RWPE1 (cell line): ENCODE measurements around the gene BBC3.

Source experiments
- CTCF ChIA-PET: fragments of 350-600 bp; sonication (Branson Sonifier 250); formaldehyde crosslinking; extraction: SDS; loops from one replicate; lab custom pipeline; 2021; lab: Yijun Ruan, JAX
- POLR2A ChIA-PET: fragments of 400-600 bp; formaldehyde crosslinking; extraction: SDS; loops from one replicate; lab custom pipeline; 2020; ENCODE audit warnings: antibody characterized with exemption; ENCODE audit not compliant: low non-redundant PET; lab: Yijun Ruan, JAX
- DNase-seq: peaks from one replicate; pipeline ENCODE4 v3.0.0; 2012; ENCODE audit warnings: low spot score
- H3K27ac ChIP-seq: fragments of 450-650 bp; 2 replicates; pipeline ENCODE4 v1.5.1; 2017
- TF ChIP-seq, protein P1 (sequence below): fragments of 450-650 bp; conservative IDR thresholded peaks from 2 replicates; pipeline ENCODE4 v1.5.1; 2017; ENCODE audit warnings: low read depth, mild to moderate bottlenecking

The BBC3 gene

GRCh38 chr19:47273313-47274070 lies 42.5 kb upstream of the BBC3 start:
- ChIA-PET CTCF (no interaction called here), POLR2A (interaction anchor here (0.6 to 1.1 kb wide), 4 partner anchors 16 to 407 kb away, joined by 3 to 8 read pairs (median 5); partner anchors contain the start of gene CCDC9)
- H3K27ac ChIP-seq = peak overlapping the region; percentile 99
- TF ChIP-seq, protein P1, sequence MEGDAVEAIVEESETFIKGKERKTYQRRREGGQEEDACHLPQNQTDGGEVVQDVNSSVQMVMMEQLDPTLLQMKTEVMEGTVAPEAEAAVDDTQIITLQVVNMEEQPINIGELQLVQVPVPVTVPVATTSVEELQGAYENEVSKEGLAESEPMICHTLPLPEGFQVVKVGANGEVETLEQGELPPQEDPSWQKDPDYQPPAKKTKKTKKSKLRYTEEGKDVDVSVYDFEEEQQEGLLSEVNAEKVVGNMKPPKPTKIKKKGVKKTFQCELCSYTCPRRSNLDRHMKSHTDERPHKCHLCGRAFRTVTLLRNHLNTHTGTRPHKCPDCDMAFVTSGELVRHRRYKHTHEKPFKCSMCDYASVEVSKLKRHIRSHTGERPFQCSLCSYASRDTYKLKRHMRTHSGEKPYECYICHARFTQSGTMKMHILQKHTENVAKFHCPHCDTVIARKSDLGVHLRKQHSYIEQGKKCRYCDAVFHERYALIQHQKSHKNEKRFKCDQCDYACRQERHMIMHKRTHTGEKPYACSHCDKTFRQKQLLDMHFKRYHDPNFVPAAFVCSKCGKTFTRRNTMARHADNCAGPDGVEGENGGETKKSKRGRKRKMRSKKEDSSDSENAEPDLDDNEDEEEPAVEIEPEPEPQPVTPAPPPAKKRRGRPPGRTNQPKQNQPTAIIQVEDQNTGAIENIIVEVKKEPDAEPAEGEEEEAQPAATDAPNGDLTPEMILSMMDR = no peak
- DNase-seq = peak; percentile 85

GRCh38 chr19:47272448-47273312 lies 41.7 kb upstream of the BBC3 start:
- peak overlapping the region; percentile 99 for H3K27ac ChIP-seq
- POLR2A ChIA-PET = no interaction called here
- no peak for DNase-seq
- CTCF ChIA-PET = no interaction called here
- TF ChIP-seq, protein P1 = no peak

DNA sequence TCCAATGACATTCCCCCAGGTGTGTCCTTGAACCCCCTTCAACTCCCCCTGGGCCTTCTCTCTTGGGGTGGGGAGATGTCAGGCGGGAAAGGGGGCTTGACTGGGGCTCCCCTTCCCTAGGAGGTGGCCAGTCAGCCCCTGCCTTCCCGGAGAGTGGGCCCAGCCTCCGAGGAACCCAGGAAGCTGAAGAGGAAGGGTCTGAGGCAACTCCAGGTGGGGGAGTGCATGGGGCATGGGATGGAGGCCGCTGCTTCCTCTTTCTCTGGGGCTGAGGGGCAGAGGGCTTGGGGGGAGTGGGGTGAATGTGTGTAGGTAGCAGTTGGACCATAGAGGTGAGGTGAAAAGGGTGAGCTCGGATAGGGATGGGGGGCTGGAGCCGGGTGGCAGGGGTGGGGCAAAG lies 41.0 kb upstream of the BBC3 start:
- DNase-seq = no peak
- TF ChIP-seq, protein P1 = no peak
- ChIA-PET CTCF (no interaction called here), POLR2A (no interaction called here)
- H3K27ac ChIP-seq = peak overlapping the region; percentile 99

DNA sequence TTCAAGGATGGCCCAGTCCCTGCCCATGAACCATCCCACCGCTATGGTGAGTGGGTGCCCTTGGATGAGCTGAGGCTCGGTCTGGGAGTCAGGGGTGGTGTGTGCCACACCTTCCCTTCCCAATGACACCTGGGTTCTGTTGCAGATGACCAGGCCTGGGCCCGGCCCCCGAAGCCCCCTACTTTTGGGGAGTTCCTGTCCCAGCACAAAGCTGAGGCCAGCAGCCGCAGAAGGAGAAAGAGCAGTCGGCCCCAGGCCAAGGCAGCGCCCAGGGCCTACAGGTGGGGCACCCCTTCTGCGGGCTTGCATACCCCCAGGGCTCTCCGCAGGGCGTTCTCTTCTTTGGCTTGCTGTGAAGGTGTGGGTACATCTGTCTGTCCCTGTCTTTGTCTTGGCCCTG lies 39.4 kb upstream of the BBC3 start:
- DNase-seq = no peak
- H3K27ac ChIP-seq = peak overlapping the region; percentile 99
- TF ChIP-seq, protein P1 = no peak
- ChIA-PET POLR2A (no interaction called here), CTCF (interaction anchor here (0.7 kb wide), 1 partner anchor 115 kb away, joined by 4 read pairs; no protein-coding TSS in a partner anchor)

- H3K27ac ChIP-seq = peak overlapping the region; percentile 99
- TF ChIP-seq, protein P1 = no peak
- POLR2A ChIA-PET = interaction anchor here (0.7 kb wide), 1 partner anchor 9 kb away, joined by 3 read pairs; no protein-coding TSS in a partner anchor
- CTCF ChIA-PET = interaction anchor here (0.6 kb wide), 1 partner anchor 33 kb away, joined by 3 read pairs; no protein-coding TSS in a partner anchor
- DNase-seq = no peak
Observed at GRCh38 chr19:47269596-47269995, 38.6 kb upstream of the BBC3 start.

DNA sequence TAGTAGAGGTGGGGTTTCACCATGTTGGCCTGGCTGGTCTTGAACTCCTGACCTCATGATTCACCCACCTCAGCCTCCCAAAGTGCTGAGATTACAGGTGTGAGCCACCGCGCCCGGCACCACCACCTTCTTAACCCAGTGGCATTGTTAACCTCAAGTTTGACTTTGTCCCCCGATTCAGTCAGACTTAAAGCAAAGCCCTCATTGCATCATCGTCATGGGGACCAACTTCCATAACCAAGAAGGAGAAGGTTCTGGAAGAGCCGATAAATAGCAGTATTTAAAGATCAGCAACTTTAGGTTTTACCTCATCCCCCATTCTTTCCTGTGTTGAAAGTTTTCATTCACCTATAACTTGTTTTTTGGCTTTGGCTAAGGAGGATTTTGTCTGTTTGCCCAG lies 37.0 kb upstream of the BBC3 start:
- H3K27ac ChIP-seq = peak overlapping the region; percentile 54
- DNase-seq = no peak
- ChIA-PET POLR2A (no interaction called here), CTCF (no interaction called here)
- TF ChIP-seq, protein P1 = no peak
